Tibial artery (tissue), 4 donors: ENCODE data around the gene FGFBP1.
A peak's percentile ranks its signal among the peaks of the same experiment; 100 is the strongest.

ENCODE experiments used
- DNase-seq, 2 donors: peaks; one replicate each; pipeline ENCODE4 v3.0.0-alpha.2; 2019
- H3K27ac ChIP-seq, 2 donors: fragments of 200-600 bp; sonication (generic) in 1 of 2; 1 replicate in 1 of 2; 2 replicates in 1 of 2; pipeline ENCODE4 v1.5.1; 2018 to 2019; ENCODE audit warnings: mild to moderate bottlenecking in 1 of 2
- H3K27me3 ChIP-seq, 2 donors: fragments of 200-600 bp; sonication (generic) in 1 of 2; one replicate each; pipeline versions ENCODE4 v1.5.1 to v1.6.0; 2016 to 2019
- H3K36me3 ChIP-seq, 3 donors: fragments of 200-600 bp; sonication (generic) in 2 of 3; one replicate each; pipeline ENCODE4 v1.5.1; 2016 to 2019; ENCODE audit warnings: mild to moderate bottlenecking in 2 of 3
- H3K4me1 ChIP-seq, 4 donors: fragments of 200-600 bp; sonication (generic) in 2 of 4; 1 replicate in 3 of 4; 2 replicates in 1 of 4; pipeline ENCODE4 v1.5.1; 2016 to 2019
- H3K4me3 ChIP-seq, 2 donors: fragments of 200-600 bp; sonication (generic) in 1 of 2; 1 replicate in 1 of 2; 2 replicates in 1 of 2; pipeline ENCODE4 v1.5.1; 2018 to 2019; ENCODE audit warnings: mild to moderate bottlenecking in 2 of 2
- H3K9me3 ChIP-seq, 3 donors: fragments of 200-600 bp; sonication (generic) in 1 of 3; one replicate each; pipeline ENCODE4 v1.5.1; 2016 to 2019
- intact Hi-C: fragments of 100-400 bp; cut with DNase I; formaldehyde crosslinking; loops from one replicate; pipeline ENCODE4 v1.15.0; 2023; ENCODE audit warnings: low total_unique reads
- TF ChIP-seq, protein P1 (sequence below), 2 experiments: fragments of 200-600 bp in 1 of 2; fragments of 450-650 bp in 1 of 2; IDR thresholded peaks; one replicate each; pipeline ENCODE4 v1.5.1; 2017 to 2019; ENCODE audit warnings: antibody characterized with exemption in 2 of 2, mild to moderate bottlenecking in 1 of 2, moderate library complexity in 1 of 2

Gene FGFBP1

DNA sequence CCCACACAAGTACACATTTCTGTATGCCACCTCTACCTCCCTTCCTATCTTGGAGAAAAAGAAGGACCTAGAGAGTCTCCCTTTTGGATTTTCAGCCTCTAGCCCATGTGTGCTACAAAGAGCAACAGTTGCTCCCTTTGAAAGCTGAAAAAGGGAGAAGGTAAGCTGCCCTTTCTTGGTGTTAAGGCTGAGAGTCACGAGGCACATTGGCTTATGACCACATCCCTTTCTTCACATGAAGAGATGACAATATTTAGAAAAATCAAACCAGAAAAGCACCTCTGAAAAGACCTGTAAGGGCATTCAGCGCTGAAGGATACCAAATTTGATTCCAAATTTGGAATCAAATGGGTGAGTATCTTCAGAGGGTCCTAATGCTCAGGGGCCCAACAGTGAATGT, 6.4 kb upstream of the FGFBP1 start:
- no peaks in the 10 kb centered on the region for H3K4me1 ChIP-seq
- H3K4me3 ChIP-seq = no peak overlapping the region
- H3K27me3 ChIP-seq = no peaks in the 10 kb centered on the region
- TF ChIP-seq, protein P1, sequence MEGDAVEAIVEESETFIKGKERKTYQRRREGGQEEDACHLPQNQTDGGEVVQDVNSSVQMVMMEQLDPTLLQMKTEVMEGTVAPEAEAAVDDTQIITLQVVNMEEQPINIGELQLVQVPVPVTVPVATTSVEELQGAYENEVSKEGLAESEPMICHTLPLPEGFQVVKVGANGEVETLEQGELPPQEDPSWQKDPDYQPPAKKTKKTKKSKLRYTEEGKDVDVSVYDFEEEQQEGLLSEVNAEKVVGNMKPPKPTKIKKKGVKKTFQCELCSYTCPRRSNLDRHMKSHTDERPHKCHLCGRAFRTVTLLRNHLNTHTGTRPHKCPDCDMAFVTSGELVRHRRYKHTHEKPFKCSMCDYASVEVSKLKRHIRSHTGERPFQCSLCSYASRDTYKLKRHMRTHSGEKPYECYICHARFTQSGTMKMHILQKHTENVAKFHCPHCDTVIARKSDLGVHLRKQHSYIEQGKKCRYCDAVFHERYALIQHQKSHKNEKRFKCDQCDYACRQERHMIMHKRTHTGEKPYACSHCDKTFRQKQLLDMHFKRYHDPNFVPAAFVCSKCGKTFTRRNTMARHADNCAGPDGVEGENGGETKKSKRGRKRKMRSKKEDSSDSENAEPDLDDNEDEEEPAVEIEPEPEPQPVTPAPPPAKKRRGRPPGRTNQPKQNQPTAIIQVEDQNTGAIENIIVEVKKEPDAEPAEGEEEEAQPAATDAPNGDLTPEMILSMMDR (IDR thresholded peaks at IDR 0.05) = no peak
- no peak overlapping the region for H3K27ac ChIP-seq
- intact Hi-C loops = no loop called here
- H3K36me3 ChIP-seq = no peaks in the 10 kb centered on the region
- DNase-seq = no peak
- H3K9me3 ChIP-seq = no peaks in the 10 kb centered on the region

DNA sequence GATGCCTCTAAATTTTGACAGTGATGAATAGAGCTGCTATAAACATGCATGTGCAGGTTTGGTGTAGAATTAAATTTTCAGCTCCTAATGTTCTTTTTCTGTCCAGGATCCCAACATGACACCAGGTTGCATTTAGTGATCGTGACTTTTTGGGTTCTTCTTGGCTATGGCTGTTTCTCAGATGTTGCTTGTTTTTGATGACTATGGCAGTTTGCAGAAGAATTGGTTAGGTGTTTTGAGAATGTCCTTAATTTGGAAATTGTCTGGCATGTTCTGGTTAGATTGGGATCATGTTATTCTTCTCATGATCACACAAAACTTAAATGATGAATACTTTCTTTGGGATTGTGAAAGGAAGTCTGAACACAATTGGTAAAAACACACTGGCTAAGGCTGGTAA, 3.7 kb upstream of the FGFBP1 start:
- Histone ChIP-seq H3K27ac (no peak overlapping the region), H3K27me3 (peaks cover 0 to 4% of the 10 kb centered on the region in 2 donors), H3K36me3 (no peaks in the 10 kb centered on the region), H3K9me3 (no peaks in the 10 kb centered on the region), H3K4me3 (no peak overlapping the region), H3K4me1 (no peaks in the 10 kb centered on the region)
- no peak for DNase-seq
- TF ChIP-seq, protein P1 (IDR thresholded peaks at IDR 0.05) = no peak
- intact Hi-C loops = no loop called here

DNA sequence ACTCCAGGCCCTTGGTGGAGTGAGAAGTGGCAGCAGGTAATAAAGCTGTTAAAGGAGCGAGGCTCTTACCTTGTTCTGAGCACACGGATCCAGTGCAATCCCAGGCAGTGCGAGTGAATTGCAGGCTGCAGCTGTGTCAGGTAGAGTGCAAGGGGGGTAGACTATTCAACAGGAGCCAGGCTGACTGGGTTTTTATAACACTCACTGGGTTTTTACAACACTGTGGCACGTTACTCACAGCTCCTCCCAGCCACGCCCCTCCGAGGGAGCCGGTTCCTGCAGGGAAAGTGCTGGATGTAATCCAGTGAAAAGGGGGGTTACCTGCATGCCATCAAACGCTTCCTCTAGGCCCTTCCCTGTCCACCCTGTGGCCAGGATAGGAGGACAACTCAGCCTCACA, 358 bp downstream of the FGFBP1 start:
- H3K4me3 ChIP-seq = no peak overlapping the region
- H3K4me1 ChIP-seq = peaks cover 0 to 12% (median 0%) of the 10 kb centered on the region in 4 donors
- H3K36me3 ChIP-seq = no peaks in the 10 kb centered on the region
- TF ChIP-seq, protein P1 (IDR thresholded peaks at IDR 0.05) = no peak
- H3K27me3 ChIP-seq = peaks cover 0 to 4% of the 10 kb centered on the region in 2 donors
- DNase-seq = no peak
- intact Hi-C loops = no loop called here
- H3K27ac ChIP-seq = no peak overlapping the region
- no peaks in the 10 kb centered on the region for H3K9me3 ChIP-seq

DNA sequence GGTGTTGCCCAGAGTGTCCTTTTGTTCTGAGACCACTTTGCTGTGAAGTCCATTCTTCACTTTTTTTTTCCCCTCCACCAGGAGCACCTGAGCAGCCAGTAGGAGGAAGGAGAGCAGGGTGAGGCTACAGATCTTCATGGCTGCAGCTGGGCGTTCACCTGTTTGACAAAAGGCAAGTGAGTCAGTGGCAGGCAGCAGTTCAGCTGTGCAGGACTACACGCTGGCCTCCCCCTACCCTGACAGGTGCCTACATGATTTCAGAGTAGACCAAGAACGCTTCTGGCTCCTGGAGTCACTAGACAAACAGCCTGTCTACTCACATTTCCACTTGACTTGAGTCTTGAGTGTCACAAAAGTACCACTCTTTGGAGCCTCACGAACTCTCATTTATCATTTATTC, 2.0 kb downstream of the FGFBP1 start:
- Histone ChIP-seq H3K4me3 (no peak overlapping the region), H3K36me3 (no peaks in the 10 kb centered on the region), H3K4me1 (peaks cover 0 to 12% (median 0%) of the 10 kb centered on the region in 4 donors), H3K27ac (no peak overlapping the region), H3K9me3 (no peaks in the 10 kb centered on the region), H3K27me3 (peaks cover 0 to 4% of the 10 kb centered on the region in 2 donors)
- TF ChIP-seq, protein P1 (IDR thresholded peaks at IDR 0.05) = no peak
- no peak for DNase-seq
- intact Hi-C loops = no loop called here

DNA sequence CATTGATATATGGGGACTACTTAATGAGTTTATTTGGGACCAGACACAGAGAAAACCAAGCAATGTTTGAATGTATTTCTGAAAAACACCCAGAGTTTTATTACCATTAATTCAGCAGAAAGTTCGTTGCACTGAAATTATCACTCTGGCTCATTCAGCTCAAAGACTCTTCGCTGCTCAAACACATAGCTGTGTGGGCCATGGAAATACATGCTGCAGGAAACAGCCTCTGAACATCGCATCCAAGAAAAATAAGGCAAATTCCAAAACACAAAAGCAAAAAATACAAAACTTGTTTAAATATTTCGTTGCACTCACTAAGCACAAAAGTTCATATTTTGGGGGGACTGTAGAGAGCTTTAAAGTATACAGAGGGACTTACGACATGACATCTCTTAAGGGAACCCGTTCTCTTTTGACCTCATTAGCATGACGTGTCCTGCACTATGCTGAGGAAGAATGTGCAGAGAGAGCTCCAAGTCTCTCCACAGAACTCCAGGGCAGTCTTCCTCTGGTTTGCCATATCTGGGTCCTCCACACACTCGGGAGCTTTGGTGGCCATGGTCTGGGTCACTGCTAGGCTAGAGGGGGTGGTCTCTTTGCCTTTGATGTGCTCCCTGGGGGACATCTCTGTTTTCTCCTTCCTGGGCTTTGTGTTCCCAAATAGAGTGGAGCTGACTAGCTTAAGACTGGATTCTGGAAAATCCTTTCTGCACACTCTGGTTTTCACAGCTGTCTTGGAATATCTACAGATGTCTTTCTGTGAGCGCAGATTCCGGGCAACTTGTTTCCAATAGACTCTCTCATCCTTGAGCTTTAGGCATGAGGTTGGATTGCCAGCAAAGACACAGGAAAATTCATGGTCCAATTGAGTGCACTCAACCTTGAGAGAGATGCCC, 2.8 kb downstream of the FGFBP1 start:
- intact Hi-C loops = no loop called here
- H3K36me3 ChIP-seq = no peaks in the 10 kb centered on the region
- H3K9me3 ChIP-seq = no peaks in the 10 kb centered on the region
- peaks cover 0 to 12% (median 0%) of the 10 kb centered on the region in 4 donors for H3K4me1 ChIP-seq
- H3K4me3 ChIP-seq = peak overlapping the region in 1 of 2 donors; percentile 11
- no peak for DNase-seq
- H3K27me3 ChIP-seq = peaks cover 0 to 4% of the 10 kb centered on the region in 2 donors
- peak overlapping the region in 1 of 2 donors; percentile 32 for H3K27ac ChIP-seq
- TF ChIP-seq, protein P1 (IDR thresholded peaks at IDR 0.05) = no peak
